Keratinocyte (primary cell): ENCODE results near the gene TNNI3. TPM values are rescaled to one million over a fixed set of nuclear protein-coding genes. Genes with fewer than 3 reads are reported as not detected.

ENCODE experiments used
- DNase-seq: peaks from one replicate; pipeline ENCODE4 v3.0.0-alpha.2; 2011; ENCODE audit warnings: low read depth, missing footprints, low spot score
- FAIRE-seq: peaks from 2 replicates; lab custom pipeline; 2011; peaks lifted over from hg19 to GRCh38; lab: Jason Lieb, UNC
- H2AFZ ChIP-seq: 2 replicates; pipeline ENCODE4 v1.6.0; 2012; ENCODE audit warnings: low read length, control low read depth, inconsistent platforms; ENCODE audit not compliant: control insufficient read depth
- H3K27ac ChIP-seq: 2 replicates; pipeline ENCODE4 v1.5.1; 2011; ENCODE audit warnings: low read length; ENCODE audit not compliant: control insufficient read depth, insufficient read depth
- H3K27me3 ChIP-seq: 3 replicates; pipeline ENCODE4 v1.6.0; 2011; ENCODE audit warnings: low read length; ENCODE audit not compliant: control insufficient read depth, insufficient read depth; ENCODE audit errors: extremely low read depth
- H3K36me3 ChIP-seq, 2 experiments: 2 replicates in 1 of 2; 3 replicates in 1 of 2; pipeline ENCODE4 v1.5.1; 2011; ENCODE audit warnings: low read length in 2 of 2, mild to moderate bottlenecking in 1 of 2; ENCODE audit not compliant: control insufficient read depth in 2 of 2, insufficient read depth in 2 of 2; ENCODE audit errors: extremely low read depth in 1 of 2
- H3K4me1 ChIP-seq: 3 replicates; pipeline ENCODE4 v1.5.1; 2011; ENCODE audit warnings: low read length; ENCODE audit not compliant: control insufficient read depth, insufficient read depth; ENCODE audit errors: extremely low read depth
- H3K4me2 ChIP-seq: 3 replicates; pipeline ENCODE4 v1.6.0; 2011; ENCODE audit warnings: low read depth, low read length; ENCODE audit not compliant: control insufficient read depth, insufficient read depth; ENCODE audit errors: extremely low read depth
- H3K4me3 ChIP-seq, 3 experiments: fragments of 200-600 bp in 1 of 3; sonication (generic) in 1 of 3; 2 replicates in 2 of 3; 3 replicates in 1 of 3; pipeline ENCODE4 v1.5.1; 2011 to 2016; ENCODE audit warnings: low read length in 3 of 3, mild to moderate bottlenecking in 3 of 3, control low read depth in 2 of 3, inconsistent platforms in 1 of 3, low read depth in 1 of 3, mixed read lengths in 1 of 3, mixed run types in 1 of 3, moderate library complexity in 1 of 3; ENCODE audit not compliant: control insufficient read depth in 2 of 3, insufficient read depth in 2 of 3; ENCODE audit errors: extremely low read depth in 1 of 3
- H3K79me2 ChIP-seq: 2 replicates; pipeline ENCODE4 v1.6.0; 2012; ENCODE audit warnings: low read length; ENCODE audit not compliant: control insufficient read depth, insufficient read depth
- H3K9ac ChIP-seq: 3 replicates; pipeline ENCODE4 v1.6.0; 2011; ENCODE audit warnings: low read length; ENCODE audit not compliant: control insufficient read depth, insufficient read depth; ENCODE audit errors: extremely low read depth
- H3K9me1 ChIP-seq: 3 replicates; pipeline ENCODE4 v1.6.0; 2011; ENCODE audit warnings: low read length; ENCODE audit not compliant: control insufficient read depth, insufficient read depth; ENCODE audit errors: extremely low read depth
- H3K9me3 ChIP-seq: 2 replicates; pipeline ENCODE4 v1.5.1; 2012; ENCODE audit warnings: low read depth, low read length; ENCODE audit not compliant: control insufficient read depth
- H4K20me1 ChIP-seq: 3 replicates; pipeline ENCODE4 v1.6.0; 2011; ENCODE audit warnings: low read length; ENCODE audit not compliant: control insufficient read depth, insufficient read depth; ENCODE audit errors: extremely low read depth
- EZH2 ChIP-seq: IDR thresholded peaks from one replicate; pipeline ENCODE4 v1.6.1; 2012; ENCODE audit warnings: inconsistent platforms, mild to moderate bottlenecking, low read length, moderate library complexity
- dilution Hi-C: fragments of 300-500 bp; cut with MboI; formaldehyde crosslinking; loops from one replicate; pipeline ENCODE4 v1.7.0; 2020; ENCODE audit warnings: low sequenced_read_pairs; ENCODE audit not compliant: extremely low pct_ligation_motif_present
- polyA plus RNA-seq, 5 experiments: library from polyadenylated mRNA; depleted of rRNA in 3 of 5; stranded (reverse) in 3 of 5; stranded (forward) in 1 of 5; unstranded in 1 of 5; fragments of >200 nt; gene quantifications; 1 replicate in 1 of 5; 2 replicates in 3 of 5; 3 replicates in 1 of 5; pipeline versions ENCODE4 v1.2.1 to v1.2.3, GENCODE V29; 2011 to 2012; ENCODE audit warnings: missing spikeins in 2 of 5, low read depth in 1 of 5, low replicate concordance in 1 of 5
- TF ChIP-seq, protein P1 (sequence below), 3 experiments: IDR thresholded peaks in 1 of 3; conservative IDR thresholded peaks in 1 of 3; optimal IDR thresholded peaks in 1 of 3; 2 replicates in 2 of 3; 3 replicates in 1 of 3; pipeline versions ENCODE3 to v1.5.1; 2011; ENCODE audit warnings: low read length in 3 of 3, mild to moderate bottlenecking in 3 of 3, moderate library complexity in 2 of 3, control low read depth in 1 of 3, inconsistent platforms in 1 of 3; ENCODE audit not compliant: insufficient read depth in 2 of 3; ENCODE audit errors: extremely low read depth in 1 of 3

TNNI3 gene
- polyA plus RNA-seq, 1 donor (not counting 4 experiments of a cell fraction or from before 2014, with no cell fraction given): 4.1 TPM

DNA sequence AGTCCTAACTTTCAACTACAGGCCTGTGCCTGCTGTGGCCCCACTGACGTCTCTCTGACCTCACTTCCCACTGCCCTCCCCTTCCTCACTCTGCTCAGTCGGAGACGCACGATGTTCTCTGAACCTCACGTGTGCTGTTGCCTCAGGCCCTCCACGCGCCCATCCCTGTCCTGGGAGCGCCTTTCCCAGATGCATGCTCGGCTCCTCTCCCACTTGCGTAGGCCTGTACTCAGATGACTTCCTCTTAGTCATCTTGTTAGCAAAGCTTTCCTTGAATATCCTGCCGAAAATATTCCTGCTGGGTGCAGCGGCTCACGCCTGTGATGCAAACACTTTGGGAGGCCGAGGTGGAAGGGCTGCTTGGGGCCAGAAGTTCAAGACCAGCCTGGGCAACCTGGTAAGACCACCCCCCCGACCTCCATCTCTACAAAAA lies 31.9 kb upstream of the TNNI3 start:
- FAIRE-seq (peak; percentile 100), DNase-seq (peak; percentile 98)
- no peaks in the 10 kb centered on the region for H3K9me3 ChIP-seq
- TF ChIP-seq, protein P1, sequence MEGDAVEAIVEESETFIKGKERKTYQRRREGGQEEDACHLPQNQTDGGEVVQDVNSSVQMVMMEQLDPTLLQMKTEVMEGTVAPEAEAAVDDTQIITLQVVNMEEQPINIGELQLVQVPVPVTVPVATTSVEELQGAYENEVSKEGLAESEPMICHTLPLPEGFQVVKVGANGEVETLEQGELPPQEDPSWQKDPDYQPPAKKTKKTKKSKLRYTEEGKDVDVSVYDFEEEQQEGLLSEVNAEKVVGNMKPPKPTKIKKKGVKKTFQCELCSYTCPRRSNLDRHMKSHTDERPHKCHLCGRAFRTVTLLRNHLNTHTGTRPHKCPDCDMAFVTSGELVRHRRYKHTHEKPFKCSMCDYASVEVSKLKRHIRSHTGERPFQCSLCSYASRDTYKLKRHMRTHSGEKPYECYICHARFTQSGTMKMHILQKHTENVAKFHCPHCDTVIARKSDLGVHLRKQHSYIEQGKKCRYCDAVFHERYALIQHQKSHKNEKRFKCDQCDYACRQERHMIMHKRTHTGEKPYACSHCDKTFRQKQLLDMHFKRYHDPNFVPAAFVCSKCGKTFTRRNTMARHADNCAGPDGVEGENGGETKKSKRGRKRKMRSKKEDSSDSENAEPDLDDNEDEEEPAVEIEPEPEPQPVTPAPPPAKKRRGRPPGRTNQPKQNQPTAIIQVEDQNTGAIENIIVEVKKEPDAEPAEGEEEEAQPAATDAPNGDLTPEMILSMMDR (optimal IDR thresholded peaks at IDR 0.05 in 1 of 3, IDR thresholded peaks at IDR 0.05 in 1 of 3, conservative IDR thresholded peaks at IDR 0.05 in 1 of 3; ENCODE audit: extremely low read depth in 1 of 3, insufficient read depth in 2 of 3, low read length in 3 of 3): no peak
- no peak for TF ChIP-seq EZH2
- H4K20me1 ChIP-seq: no peaks in the 10 kb centered on the region
- H3K36me3 ChIP-seq: no peaks in the 10 kb centered on the region
- no peaks in the 10 kb centered on the region for H3K27me3 ChIP-seq
- H3K27ac ChIP-seq: peak overlapping the region; percentile 89
- no peaks in the 10 kb centered on the region for H3K79me2 ChIP-seq
- no peaks in the 10 kb centered on the region for H3K9me1 ChIP-seq
- dilution Hi-C loops: no loop called here
- peaks cover 8% of the 10 kb centered on the region for H3K4me1 ChIP-seq
- H3K4me3 ChIP-seq: no peak overlapping the region
- H2AFZ ChIP-seq: no peak overlapping the region
- no peak overlapping the region for H3K9ac ChIP-seq
- H3K4me2 ChIP-seq: peak overlapping the region; percentile 33

DNA sequence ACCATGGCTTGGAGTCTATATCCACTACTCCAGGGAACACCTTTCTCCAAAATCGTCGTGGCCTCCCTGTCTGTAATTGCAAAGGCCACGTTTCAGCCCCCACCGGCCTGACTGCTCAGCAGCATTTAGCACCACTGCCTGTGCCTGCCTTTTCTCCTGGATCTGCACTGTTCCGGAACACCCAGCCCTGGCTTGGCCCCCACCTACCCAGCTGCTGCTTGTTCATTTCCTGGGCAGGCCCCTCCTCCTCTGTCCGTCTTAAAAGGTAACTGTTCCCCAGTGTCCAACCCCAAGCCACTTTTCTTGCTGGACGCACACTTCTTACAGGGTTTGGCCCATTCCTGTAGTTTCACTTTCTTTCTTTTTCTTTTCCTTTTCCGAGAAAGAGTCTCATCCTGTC lies 31.1 kb upstream of the TNNI3 start:
- FAIRE-seq (no peak), DNase-seq (no peak)
- Histone ChIP-seq H3K36me3 (no peaks in the 10 kb centered on the region), H3K9me1 (no peaks in the 10 kb centered on the region), H3K79me2 (no peaks in the 10 kb centered on the region), H3K4me1 (peaks cover 8% of the 10 kb centered on the region), H4K20me1 (no peaks in the 10 kb centered on the region), H3K4me2 (peak overlapping the region; percentile 33), H3K4me3 (peak overlapping the region in 1 of 3 experiments; percentile 16), H2AFZ (no peak overlapping the region), H3K9me3 (no peaks in the 10 kb centered on the region), H3K27ac (peak overlapping the region; percentile 89), H3K27me3 (no peaks in the 10 kb centered on the region), H3K9ac (peak overlapping the region; percentile 54)
- dilution Hi-C loops: no loop called here
- no peak for TF ChIP-seq EZH2
- TF ChIP-seq, protein P1 (optimal IDR thresholded peaks at IDR 0.05 in 1 of 3, IDR thresholded peaks at IDR 0.05 in 1 of 3, conservative IDR thresholded peaks at IDR 0.05 in 1 of 3; ENCODE audit: extremely low read depth in 1 of 3, insufficient read depth in 2 of 3, low read length in 3 of 3): no peak
